Panc1 (cell line): ENCODE results near the gene FGFRL1.

Experiments
- CTCF ChIP-seq: fragments of 450-650 bp; IDR thresholded peaks from 2 replicates; pipeline ENCODE4 v1.5.1; 2017; ENCODE audit warnings: mild to moderate bottlenecking
- POLR2AphosphoS5 ChIP-seq: IDR thresholded peaks from 2 replicates; pipeline ENCODE4 v1.6.1; 2012; ENCODE audit warnings: mild to moderate bottlenecking, low read depth, low read length, moderate library complexity
- REST ChIP-seq, 2 experiments: IDR thresholded peaks; 2 replicates each; pipeline ENCODE4 v1.6.1; 2011 to 2012; ENCODE audit warnings: low read depth in 2 of 2, control low read depth in 1 of 2, low read length in 1 of 2, mild to moderate bottlenecking in 1 of 2, moderate library complexity in 1 of 2; ENCODE audit not compliant: insufficient read depth in 1 of 2
- SIN3A ChIP-seq: IDR thresholded peaks from 2 replicates; pipeline ENCODE4 v1.6.1; 2012; ENCODE audit warnings: low read depth, mild to moderate bottlenecking, low read length, moderate library complexity, borderline replicate concordance; ENCODE audit not compliant: insufficient read depth
- TCF7L2 ChIP-seq: IDR thresholded peaks from 2 replicates; pipeline ENCODE4 v1.6.1; 2011; ENCODE audit warnings: mild to moderate bottlenecking, low read depth, low read length, inconsistent platforms

- TF ChIP-seq SIN3A (no peak), CTCF (no peak), POLR2AphosphoS5 (no peak), TCF7L2 (no peak), REST (IDR thresholded peaks at IDR 0.05; ENCODE audit: insufficient read depth in 1 of 2, low read depth in 2 of 2, low read length in 1 of 2) (no peak)
Observed at GRCh38 chr4:1040344-1041146, 29.1 kb downstream of the FGFRL1 start.
